Measurements from ENCODE around the gene CCDC192. TPM values are rescaled to one million over a fixed set of nuclear protein-coding genes. Genes with fewer than 3 reads are reported as not detected.

The CCDC192 gene, protein sequence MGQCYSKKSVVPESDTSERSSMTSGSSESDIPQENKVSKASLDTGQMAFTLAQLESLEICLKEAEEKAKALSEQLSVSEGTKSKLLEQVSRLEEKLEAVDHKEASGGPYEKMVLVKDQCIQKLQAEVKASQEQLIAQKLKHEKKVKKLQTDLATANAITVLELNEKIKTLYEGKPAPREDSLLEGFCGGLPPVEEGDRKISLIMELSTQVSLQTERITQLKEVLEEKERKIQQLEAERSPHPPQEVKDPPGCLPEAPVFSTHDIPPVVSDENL
- not detected for total RNA-seq

DNA sequence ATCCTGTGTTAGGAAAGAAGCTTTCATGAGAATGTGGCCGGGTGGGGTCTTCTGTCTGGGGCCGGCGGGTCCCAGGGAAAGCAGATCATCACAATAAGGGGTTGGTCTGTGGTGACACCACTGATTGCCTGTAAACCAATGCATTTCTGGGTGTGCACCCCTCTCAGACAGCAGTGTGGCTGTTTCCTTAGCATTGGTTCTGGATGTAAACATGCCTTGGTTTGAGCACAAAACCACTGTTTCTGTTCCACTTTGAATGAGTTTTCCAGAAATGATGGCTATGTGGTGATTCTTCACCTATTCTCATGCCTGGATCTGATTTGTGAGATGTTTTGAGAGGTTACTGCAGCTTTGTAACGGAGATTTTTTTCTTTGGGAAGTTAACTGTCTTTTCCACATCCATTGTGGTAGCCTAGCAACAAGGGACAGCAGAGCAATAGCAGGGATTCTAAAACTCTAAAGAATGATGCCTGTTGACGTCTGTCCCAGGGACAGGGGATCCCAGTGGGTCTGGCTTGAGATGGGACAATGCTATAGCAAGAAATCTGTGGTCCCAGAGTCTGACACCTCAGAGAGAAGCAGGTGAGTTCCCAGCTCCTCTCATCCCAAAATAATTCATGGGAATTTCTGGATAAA is at the start of gene CCDC192:
Gene CCDC192 (plus strand): TSS at position 466 of the 636 bp plus-strand sequence. CDS start 55 bp downstream, at position 521.

Other genes with a start within 250 kb of the CCDC192 start
- 10 to 100 TPM; 32.7 to 43.3 TPM for gene PRRC1, start 185.8 kb upstream of the CCDC192 start, total RNA-seq
- gene CTXN3, start 54.3 kb upstream of the CCDC192 start, total RNA-seq: not detected

Data from melanocyte of skin (primary cell).